HPDE6-E6E7 (cell line): ENCODE measurements around the gene SERTAD1.

ENCODE experiments used
- DNase-seq: peaks from one replicate; pipeline ENCODE4 v3.0.0; 2011; ENCODE audit warnings: missing footprints; ENCODE audit errors: extremely low spot score

SERTAD1 gene

GRCh38 chr19:40378509-40378908 is 47.3 kb downstream of the SERTAD1 start:
- DNase-seq: no peak

DNA sequence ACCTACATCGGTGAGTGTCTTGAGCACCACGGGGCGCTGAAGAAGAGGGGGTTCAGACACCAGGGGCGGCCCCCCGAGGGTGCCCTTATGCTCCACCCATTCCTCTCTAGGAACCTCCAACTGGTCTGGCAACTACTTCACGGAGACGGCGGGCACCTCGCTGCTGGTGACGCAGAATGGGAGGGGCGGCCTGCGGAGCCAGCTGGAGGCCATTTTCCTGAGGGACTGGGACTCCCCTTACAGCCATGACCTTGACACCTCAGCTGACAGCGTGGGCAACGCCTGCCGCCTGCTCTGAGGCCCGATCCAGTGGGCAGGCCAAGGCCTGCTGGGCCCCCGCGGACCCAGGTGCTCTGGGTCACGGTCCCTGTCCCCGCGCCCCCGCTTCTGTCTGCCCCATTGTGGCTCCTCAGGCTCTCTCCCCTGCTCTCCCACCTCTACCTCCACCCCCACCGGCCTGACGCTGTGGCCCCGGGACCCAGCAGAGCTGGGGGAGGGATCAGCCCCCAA is 47.9 kb downstream of the SERTAD1 start:
- DNase-seq: no peak

DNA sequence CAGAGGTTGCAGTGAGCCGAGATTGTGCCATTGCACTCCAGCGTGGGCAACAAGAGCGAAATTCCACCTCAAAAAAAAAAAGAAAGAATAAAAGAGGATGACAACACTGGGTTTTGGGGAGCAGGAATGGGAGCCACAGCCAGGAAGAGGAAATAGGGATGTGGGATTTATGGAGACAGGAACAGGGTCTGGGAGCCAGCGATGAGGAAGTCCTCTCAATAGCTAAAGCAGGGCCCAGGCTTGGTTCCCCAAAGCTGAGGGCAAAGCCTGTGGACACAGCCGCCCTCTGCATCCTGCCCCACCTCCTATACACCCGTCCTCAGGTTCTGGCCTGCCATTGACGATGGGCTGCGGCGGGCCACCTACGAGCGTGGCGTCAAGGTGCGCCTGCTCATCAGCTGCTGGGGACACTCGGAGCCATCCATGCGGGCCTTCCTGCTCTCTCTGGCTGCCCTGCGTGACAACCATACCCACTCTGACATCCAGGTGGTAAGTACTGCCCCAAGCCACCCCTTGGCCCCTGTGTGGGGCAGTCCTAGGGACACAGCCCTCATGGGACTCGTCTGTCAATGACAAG is 49.4 kb downstream of the SERTAD1 start:
- no peak for DNase-seq

GRCh38 chr19:40374084-40374483 is 51.7 kb downstream of the SERTAD1 start:
- no peak for DNase-seq

DNA sequence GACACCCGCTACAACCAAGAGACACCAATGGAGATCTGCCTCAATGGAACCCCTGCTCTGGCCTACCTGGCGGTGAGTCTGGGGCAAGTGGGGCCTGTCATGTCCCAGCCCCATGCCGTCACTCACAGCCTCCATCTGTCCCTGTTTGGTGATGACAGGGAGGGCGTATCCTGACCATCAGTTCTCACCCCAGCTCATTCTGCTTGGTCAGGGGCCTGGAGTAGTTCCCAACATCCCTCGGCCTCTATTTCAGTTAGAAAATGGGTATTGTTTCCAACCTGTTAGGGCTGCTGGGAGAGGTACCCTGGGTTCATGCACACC is 54.0 kb downstream of the SERTAD1 start:
- DNase-seq: no peak
